NB4 (cell line): Measurements from ENCODE around the gene ARHGAP28.

ENCODE experiments used
- CTCF ChIP-seq: IDR thresholded peaks from one replicate; pipeline ENCODE4 v1.5.1; 2012; ENCODE audit warnings: low read depth, low read length
- POLR2A ChIP-seq: IDR thresholded peaks from 2 replicates; pipeline ENCODE4 v1.6.1; 2011; ENCODE audit warnings: mild to moderate bottlenecking; ENCODE audit not compliant: insufficient read length; ENCODE audit errors: extremely low read depth

DNA sequence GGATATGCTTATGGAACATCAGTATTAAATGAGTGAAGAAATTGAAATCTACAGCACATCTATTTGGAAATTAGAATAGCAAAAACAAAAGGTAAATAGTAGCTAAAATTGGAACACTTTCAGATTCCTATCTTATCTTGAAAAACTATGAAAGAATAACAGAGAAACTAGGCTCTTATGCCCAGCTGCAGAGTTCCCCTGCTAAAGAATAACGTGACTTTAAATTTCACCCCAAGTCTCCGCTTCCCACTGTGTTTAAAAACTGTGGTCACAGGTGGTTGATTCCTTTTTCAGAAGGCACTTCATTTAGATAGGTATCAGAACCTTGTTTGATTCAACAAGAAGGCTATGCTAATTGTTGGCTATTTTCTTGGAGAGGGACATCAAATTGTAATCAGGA is 30.1 kb downstream of the ARHGAP28 start:
- TF ChIP-seq CTCF: no peak
- no peak for TF ChIP-seq POLR2A
